NB4 (cell line): ENCODE measurements around the gene ZNF827.

ENCODE experiments used
- MYC ChIP-seq: IDR thresholded peaks from 2 replicates; pipeline ENCODE4 v1.6.1; 2011; ENCODE audit warnings: low read depth, low read length
- POLR2A ChIP-seq: IDR thresholded peaks from 2 replicates; pipeline ENCODE4 v1.6.1; 2011; ENCODE audit warnings: mild to moderate bottlenecking; ENCODE audit not compliant: insufficient read length; ENCODE audit errors: extremely low read depth
- TF ChIP-seq, protein P1 (sequence below): IDR thresholded peaks from one replicate; pipeline ENCODE4 v1.5.1; 2012; ENCODE audit warnings: low read depth, low read length
- TF ChIP-seq, protein P2 (sequence below): IDR thresholded peaks from 2 replicates; pipeline ENCODE4 v1.6.1; 2011; ENCODE audit warnings: low read depth, low read length

DNA sequence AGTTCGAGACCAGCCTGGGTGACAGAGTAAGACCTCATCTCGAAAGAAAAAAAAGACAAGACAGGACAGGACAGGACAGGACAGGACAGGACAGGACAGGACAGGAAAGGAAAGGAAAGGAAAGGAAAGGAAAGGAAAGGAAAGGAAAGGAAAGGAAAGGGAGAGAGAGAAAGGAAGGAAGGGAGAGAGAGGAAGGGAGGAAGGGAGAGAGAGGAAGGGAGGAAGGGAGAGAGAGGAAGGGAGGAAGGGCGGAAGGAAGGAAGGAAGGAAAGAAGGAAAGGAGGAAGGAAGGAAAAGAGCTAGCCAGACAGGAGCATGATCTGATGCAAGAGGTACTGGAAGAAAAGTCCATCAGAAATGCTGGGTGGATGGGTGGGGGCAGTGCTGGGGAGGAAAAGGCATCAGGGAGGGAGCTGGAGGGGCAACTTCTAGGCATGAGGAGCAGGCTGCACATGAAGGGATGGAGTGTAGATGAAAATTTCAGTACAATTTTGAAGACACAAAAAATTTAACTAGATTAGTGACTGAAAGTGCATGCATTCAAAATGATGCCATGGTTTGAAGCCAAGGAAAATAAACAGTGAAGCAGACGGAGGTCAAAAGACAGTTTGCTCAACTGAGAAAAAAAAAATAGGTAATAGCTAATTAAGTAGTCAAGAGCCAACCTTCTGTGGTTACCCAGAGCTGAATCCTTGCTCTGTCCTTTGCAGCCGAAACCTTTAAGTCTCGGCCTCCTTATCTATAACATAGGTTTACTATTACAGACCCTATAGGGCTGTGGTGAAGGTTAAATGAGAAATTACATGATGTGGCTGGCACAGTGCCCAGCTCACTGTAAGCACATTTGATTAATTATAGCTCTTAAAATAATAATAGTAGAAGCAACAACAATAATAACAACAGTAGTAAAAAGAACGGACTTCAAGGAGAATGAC, 59.9 kb downstream of the ZNF827 start:
- TF ChIP-seq POLR2A (no peak), MYC (no peak)
- TF ChIP-seq, protein P1, sequence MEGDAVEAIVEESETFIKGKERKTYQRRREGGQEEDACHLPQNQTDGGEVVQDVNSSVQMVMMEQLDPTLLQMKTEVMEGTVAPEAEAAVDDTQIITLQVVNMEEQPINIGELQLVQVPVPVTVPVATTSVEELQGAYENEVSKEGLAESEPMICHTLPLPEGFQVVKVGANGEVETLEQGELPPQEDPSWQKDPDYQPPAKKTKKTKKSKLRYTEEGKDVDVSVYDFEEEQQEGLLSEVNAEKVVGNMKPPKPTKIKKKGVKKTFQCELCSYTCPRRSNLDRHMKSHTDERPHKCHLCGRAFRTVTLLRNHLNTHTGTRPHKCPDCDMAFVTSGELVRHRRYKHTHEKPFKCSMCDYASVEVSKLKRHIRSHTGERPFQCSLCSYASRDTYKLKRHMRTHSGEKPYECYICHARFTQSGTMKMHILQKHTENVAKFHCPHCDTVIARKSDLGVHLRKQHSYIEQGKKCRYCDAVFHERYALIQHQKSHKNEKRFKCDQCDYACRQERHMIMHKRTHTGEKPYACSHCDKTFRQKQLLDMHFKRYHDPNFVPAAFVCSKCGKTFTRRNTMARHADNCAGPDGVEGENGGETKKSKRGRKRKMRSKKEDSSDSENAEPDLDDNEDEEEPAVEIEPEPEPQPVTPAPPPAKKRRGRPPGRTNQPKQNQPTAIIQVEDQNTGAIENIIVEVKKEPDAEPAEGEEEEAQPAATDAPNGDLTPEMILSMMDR: no peak
- TF ChIP-seq, protein P2, sequence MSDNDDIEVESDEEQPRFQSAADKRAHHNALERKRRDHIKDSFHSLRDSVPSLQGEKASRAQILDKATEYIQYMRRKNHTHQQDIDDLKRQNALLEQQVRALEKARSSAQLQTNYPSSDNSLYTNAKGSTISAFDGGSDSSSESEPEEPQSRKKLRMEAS: no peak
